GM12891 (cell line): ENCODE results near the gene ELP1.

Experiments used
- PAX5 ChIP-seq: IDR thresholded peaks from 2 replicates; pipeline ENCODE4 v1.6.1; 2011; ENCODE audit warnings: low read length, moderate library complexity, mild to moderate bottlenecking; ENCODE audit not compliant: insufficient read depth, severe bottlenecking
- POLR2A ChIP-seq: IDR thresholded peaks from 2 replicates; pipeline ENCODE4 v1.6.1; 2011; ENCODE audit warnings: low read depth, low read length, control low read depth
- POLR2AphosphoS5 ChIP-seq: IDR thresholded peaks from 2 replicates; pipeline ENCODE4 v1.6.1; 2011; ENCODE audit warnings: low read depth, low read length, control low read depth
- POU2F2 ChIP-seq: IDR thresholded peaks from 2 replicates; pipeline ENCODE4 v1.6.1; 2011; ENCODE audit warnings: low read depth, mild to moderate bottlenecking, control low read depth, low read length, moderate library complexity
- SPI1 ChIP-seq: IDR thresholded peaks from 2 replicates; pipeline ENCODE4 v1.6.1; 2011; ENCODE audit warnings: low read depth, low read length, control low read depth
- TAF1 ChIP-seq: IDR thresholded peaks from 2 replicates; pipeline ENCODE4 v1.6.1; 2011; ENCODE audit warnings: low read depth, low read length, control low read depth

- TF ChIP-seq POLR2AphosphoS5 = no peak
- TF ChIP-seq POLR2A = no peak
- no peak for TF ChIP-seq PAX5
- no peak for TF ChIP-seq TAF1
- no peak for TF ChIP-seq POU2F2
- TF ChIP-seq SPI1 = no peak
Measured at GRCh38 chr9:108844391-108844790, 89.5 kb downstream of the ELP1 start.
